NCI-H524 treated with DMSO at 0.1 percent for 48 hours (cell line): ENCODE data around the gene SF3B4.
"Not testable (repeated sequence)": the region's sequence is repeated elsewhere in the genome, so short reads cannot be mapped to it uniquely, and the experiment has no call there.

ENCODE experiments used
- DNase-seq: peaks from one replicate; lab custom pipeline; 2025; lab: John Stamatoyannopoulos, UW

SF3B4 gene

GRCh38 chr1:149927563-149928400 is at the start of gene SF3B4:
Gene SF3B4 (minus strand): TSS chr1:149927803. CDS start chr1:149927759, 44 bp downstream.
- DNase-seq: peak; percentile 67

- DNase-seq: peak; percentile 12
Measured at GRCh38 chr1:149977345-149977744, 49.7 kb upstream of the SF3B4 start.

GRCh38 chr1:149972547-149972946 is 44.9 kb upstream of the SF3B4 start:
- DNase-seq: no peak

GRCh38 chr1:149967646-149968045 is 40.0 kb upstream of the SF3B4 start:
- DNase-seq: no peak

- DNase-seq: no peak
Measured at GRCh38 chr1:149967041-149967440, 39.4 kb upstream of the SF3B4 start.

- DNase-seq: no peak
Measured at GRCh38 chr1:149966405-149966804, 38.8 kb upstream of the SF3B4 start.

- no peak for DNase-seq
Measured at GRCh38 chr1:149965440-149965839, 37.8 kb upstream of the SF3B4 start.

- DNase-seq: no peak
Measured at GRCh38 chr1:149963358-149963757, 35.8 kb upstream of the SF3B4 start.

- no peak for DNase-seq
Measured at GRCh38 chr1:149962736-149963135, 35.1 kb upstream of the SF3B4 start.

- DNase-seq: no peak
Measured at GRCh38 chr1:149962039-149962647, 34.5 kb upstream of the SF3B4 start.

- DNase-seq: not testable (repeated sequence)
Measured at GRCh38 chr1:149957548-149957947, 29.9 kb upstream of the SF3B4 start.

GRCh38 chr1:149949911-149950310 is 22.3 kb upstream of the SF3B4 start:
- no peak for DNase-seq

GRCh38 chr1:149945206-149945605 is 17.6 kb upstream of the SF3B4 start:
- no peak for DNase-seq

- DNase-seq: no peak
Measured at GRCh38 chr1:149942885-149943284, 15.3 kb upstream of the SF3B4 start.

- peak; percentile 40 for DNase-seq
Measured at GRCh38 chr1:149942207-149942606, 14.6 kb upstream of the SF3B4 start.

- DNase-seq: peak; percentile 6
Measured at GRCh38 chr1:149940427-149940826, 12.8 kb upstream of the SF3B4 start.

- DNase-seq: not testable (repeated sequence)
Measured at GRCh38 chr1:149938668-149939003, 11.0 kb upstream of the SF3B4 start.

- no peak for DNase-seq
Measured at GRCh38 chr1:149937759-149938158, 10.2 kb upstream of the SF3B4 start.

- no peak for DNase-seq
Measured at GRCh38 chr1:149936992-149937705, 9.5 kb upstream of the SF3B4 start.

- DNase-seq: no peak
Measured at GRCh38 chr1:149936170-149936991, 8.8 kb upstream of the SF3B4 start, which contains the start of gene MTMR11. Gene MTMR11 (minus strand): TSS chr1:149936879. CDS start chr1:149936647, 232 bp downstream.

GRCh38 chr1:149934356-149934755 is 6.8 kb upstream of the SF3B4 start:
- no peak for DNase-seq

- no peak for DNase-seq
Measured at GRCh38 chr1:149933208-149933607, 5.6 kb upstream of the SF3B4 start.
